C4-2B (cell line): ENCODE measurements around the gene USP49.

Experiments used
- H3K27ac ChIP-seq: fragments of 450-650 bp; 2 replicates; pipeline ENCODE4 v1.5.1; 2017
- CTCF ChIP-seq: fragments of 450-650 bp; conservative IDR thresholded peaks from 2 replicates; pipeline ENCODE4 v1.5.1; 2017; ENCODE audit warnings: mild to moderate bottlenecking
- ZFX ChIP-seq: fragments of 450-650 bp; IDR thresholded peaks from 2 replicates; pipeline ENCODE4 v1.6.1; 2017

Gene USP49

GRCh38 chr6:41884957-41885356, 10.2 kb downstream of the USP49 start:
- TF ChIP-seq CTCF = no peak
- TF ChIP-seq ZFX = no peak
- H3K27ac ChIP-seq = no peak overlapping the region

DNA sequence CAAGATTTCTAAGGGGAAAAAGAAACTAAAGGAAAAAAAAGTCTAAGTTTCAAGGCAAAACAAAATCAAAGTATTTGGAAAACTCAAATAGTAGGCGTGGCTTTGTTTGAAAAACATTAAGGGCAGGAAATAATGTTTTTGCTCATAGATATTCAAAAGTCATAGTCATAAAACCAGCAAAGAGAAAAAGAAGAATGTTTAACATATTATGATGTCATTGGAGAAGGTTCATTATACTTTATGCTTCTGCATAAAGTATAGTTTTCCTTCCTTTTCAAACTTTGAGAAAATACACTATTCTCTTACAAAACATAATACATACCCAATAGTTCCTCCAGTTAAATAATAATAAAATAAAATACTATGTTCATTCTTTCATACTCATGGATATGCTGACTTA, 13.7 kb downstream of the USP49 start:
- H3K27ac ChIP-seq = no peak overlapping the region
- TF ChIP-seq ZFX (no peak), CTCF (no peak)

- TF ChIP-seq ZFX (no peak), CTCF (no peak)
- no peak overlapping the region for H3K27ac ChIP-seq
Observed at GRCh38 chr6:41878961-41879405, 16.2 kb downstream of the USP49 start.

GRCh38 chr6:41878246-41878645, 16.9 kb downstream of the USP49 start:
- H3K27ac ChIP-seq = no peak overlapping the region
- TF ChIP-seq CTCF = no peak

DNA sequence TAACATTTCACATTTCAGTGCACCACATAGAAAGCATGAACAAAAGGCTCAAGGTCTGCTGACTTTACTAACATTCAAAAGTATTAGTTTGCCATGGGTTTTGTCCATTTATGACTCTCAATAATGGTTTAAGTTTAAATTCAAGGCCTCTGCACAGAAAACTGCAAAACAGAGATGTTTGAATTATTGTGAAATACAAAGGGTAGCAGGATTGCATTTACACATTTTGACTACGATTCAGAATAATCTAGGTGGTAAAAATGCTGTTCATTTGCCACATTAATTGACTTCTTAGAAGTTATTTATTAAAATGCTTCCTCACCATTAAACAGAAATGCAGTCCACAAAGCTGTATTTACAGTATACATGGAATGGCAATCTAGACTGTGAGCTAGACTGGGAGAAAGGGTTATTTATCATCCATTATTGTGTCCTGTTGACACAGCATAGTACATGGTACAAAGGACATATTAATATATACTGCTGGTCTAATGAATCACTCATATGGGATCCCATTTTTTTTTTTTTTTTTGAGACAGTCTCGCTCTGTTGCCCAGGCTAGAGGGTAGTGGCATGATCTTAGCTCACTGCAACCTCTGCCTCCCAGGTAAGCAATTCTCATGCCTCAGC, 18.0 kb downstream of the USP49 start:
- no peak for TF ChIP-seq ZFX
- no peak for TF ChIP-seq CTCF
- H3K27ac ChIP-seq = no peak overlapping the region

- TF ChIP-seq ZFX (no peak), CTCF (no peak)
- no peak overlapping the region for H3K27ac ChIP-seq
Observed at GRCh38 chr6:41874741-41875140, 20.4 kb downstream of the USP49 start.

GRCh38 chr6:41872147-41872546, 23.0 kb downstream of the USP49 start:
- no peak for TF ChIP-seq CTCF
- TF ChIP-seq ZFX = no peak
- H3K27ac ChIP-seq = no peak overlapping the region
